ENCODE data around the gene PABPN1.

The PABPN1 gene

DNA sequence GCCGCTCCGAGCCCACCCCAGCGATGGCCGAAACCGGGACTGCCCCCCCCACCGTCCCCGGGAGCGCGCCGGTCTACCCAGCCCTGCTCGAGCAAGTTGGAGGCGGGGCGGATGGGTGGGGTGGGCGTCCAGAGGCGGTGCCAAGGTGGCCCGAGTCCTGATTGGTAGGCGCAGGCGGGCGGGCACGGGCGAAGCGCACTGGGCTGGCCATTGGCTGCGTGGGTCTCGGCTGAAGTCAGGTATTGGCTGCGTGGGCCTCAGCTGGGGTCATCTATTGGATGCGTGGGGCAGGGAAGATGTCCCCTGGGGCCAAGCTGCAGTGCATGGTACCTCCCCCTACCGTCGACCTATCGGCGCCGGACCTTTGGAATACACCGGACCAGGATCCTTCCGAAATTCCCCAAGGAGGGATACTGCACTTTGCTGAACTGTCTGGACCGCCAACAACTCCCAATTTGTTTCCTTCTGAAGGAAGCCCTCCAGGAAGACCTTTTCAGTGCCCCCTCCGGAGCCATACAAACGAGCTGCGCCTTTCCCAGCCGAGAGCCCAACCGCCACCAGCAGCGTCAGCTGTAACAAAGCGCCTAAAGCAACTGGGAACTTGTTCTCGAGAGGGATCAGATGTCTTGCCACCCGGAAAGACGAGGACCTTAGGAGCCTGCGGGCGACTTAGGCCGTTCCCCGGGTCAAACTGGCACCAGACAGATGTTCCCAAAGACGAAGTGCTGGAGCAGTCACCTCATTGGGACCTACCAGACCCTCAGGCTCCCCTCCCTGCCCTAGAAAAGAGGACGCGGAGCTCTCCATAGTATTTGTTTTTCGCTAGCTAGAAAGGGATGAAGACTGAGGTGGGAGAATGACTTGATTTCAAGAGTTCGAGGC lies 35.0 kb upstream of the PABPN1 start, which contains the start of gene HOMEZ:
Gene HOMEZ, minus strand, starts transcription at position 113 of the 882 bp plus-strand sequence. CDS start 180 bp downstream, outside the sequence.
- Histone ChIP-seq H4K20me1 (ENCODE audit: insufficient read depth, low read length) (no peaks in the 10 kb centered on the region), H3K27me3 (replicated peaks; ENCODE audit: insufficient read depth, low read length) (no peaks in the 10 kb centered on the region), H3K27ac (ENCODE audit: low read length) (peak within 1 kb of the TSS; percentile 59; the same call in 1 of the 2 replicates), H3K4me2 (ENCODE audit: low read depth, low read length) (peak within 1 kb of the TSS; percentile 76), H3K9me3 (replicated peaks; ENCODE audit: insufficient read depth, low read length) (no peaks in the 10 kb centered on the region), H3K36me3 (replicated peaks; ENCODE audit: insufficient read depth, low read length) (no peaks in the 10 kb centered on the region), H3K4me1 (ENCODE audit: low read length) (no peaks in the 10 kb centered on the region; the same call in 1 of the 2 replicates), H3K79me2 (ENCODE audit: low read length) (peaks cover 19% of the 10 kb centered on the region), H3K9me2 (replicated peaks; ENCODE audit: insufficient read depth, low read length) (no peaks in the 10 kb centered on the region), H3F3A (ENCODE audit: insufficient read depth, low read length) (peaks cover 6% of the 10 kb centered on the region), H3K4me3 (ENCODE audit: low read length) (peak within 1 kb of the TSS; percentile 86), H3K9ac (ENCODE audit: low read length) (peak within 1 kb of the TSS; percentile 72), H2AFZ (ENCODE audit: low read length) (peak within 1 kb of the TSS; percentile 65)
- peak; percentile 91 for DNase-seq
- TF ChIP-seq, protein P1, sequence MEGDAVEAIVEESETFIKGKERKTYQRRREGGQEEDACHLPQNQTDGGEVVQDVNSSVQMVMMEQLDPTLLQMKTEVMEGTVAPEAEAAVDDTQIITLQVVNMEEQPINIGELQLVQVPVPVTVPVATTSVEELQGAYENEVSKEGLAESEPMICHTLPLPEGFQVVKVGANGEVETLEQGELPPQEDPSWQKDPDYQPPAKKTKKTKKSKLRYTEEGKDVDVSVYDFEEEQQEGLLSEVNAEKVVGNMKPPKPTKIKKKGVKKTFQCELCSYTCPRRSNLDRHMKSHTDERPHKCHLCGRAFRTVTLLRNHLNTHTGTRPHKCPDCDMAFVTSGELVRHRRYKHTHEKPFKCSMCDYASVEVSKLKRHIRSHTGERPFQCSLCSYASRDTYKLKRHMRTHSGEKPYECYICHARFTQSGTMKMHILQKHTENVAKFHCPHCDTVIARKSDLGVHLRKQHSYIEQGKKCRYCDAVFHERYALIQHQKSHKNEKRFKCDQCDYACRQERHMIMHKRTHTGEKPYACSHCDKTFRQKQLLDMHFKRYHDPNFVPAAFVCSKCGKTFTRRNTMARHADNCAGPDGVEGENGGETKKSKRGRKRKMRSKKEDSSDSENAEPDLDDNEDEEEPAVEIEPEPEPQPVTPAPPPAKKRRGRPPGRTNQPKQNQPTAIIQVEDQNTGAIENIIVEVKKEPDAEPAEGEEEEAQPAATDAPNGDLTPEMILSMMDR (IDR thresholded peaks at IDR 0.05; ENCODE audit: low read length), result no peak
- TF ChIP-seq EZH2 (optimal IDR thresholded peaks at IDR 0.05; ENCODE audit: low read depth, low read length) (no peak), EZH2phosphoT487 (IDR thresholded peaks at IDR 0.05; ENCODE audit: low read length) (no peak)

DNA sequence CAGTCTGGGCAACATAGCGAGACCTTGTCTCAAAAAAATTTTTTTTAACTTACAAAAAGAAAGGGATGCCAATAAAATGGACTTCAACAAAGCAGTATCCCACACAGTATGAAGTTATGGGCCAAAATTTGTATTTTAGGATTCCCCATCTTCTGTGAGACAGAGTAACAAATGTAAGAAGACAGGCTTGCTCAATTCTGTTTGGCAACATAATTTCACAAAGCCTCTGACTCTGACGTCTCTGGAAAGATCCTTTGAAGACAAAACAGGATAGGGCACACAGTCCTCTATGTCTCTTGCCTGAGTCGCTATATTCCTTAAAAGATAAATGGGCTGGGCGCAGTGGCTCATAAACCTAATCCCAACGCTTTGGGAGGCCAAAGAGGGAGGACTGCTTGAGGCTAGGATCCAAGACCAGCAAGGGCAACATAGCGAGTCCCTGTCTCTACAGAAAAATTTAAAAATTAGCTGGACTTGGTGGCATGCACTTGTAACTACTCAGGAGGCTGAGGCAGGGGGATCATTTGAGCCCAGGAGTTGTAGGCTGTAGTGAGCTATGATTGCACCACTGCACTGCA lies 34.3 kb upstream of the PABPN1 start:
- Histone ChIP-seq H3K79me2 (ENCODE audit: low read length) (peaks cover 19% of the 10 kb centered on the region), H3F3A (ENCODE audit: insufficient read depth, low read length) (peaks cover 6% of the 10 kb centered on the region), H3K9me3 (replicated peaks; ENCODE audit: insufficient read depth, low read length) (no peaks in the 10 kb centered on the region), H2AFZ (ENCODE audit: low read length) (peak overlapping the region; percentile 65; the same call in 1 of the 2 replicates), H3K4me1 (ENCODE audit: low read length) (no peaks in the 10 kb centered on the region; the same call in 1 of the 2 replicates), H3K9me2 (replicated peaks; ENCODE audit: insufficient read depth, low read length) (no peaks in the 10 kb centered on the region), H3K9ac (ENCODE audit: low read length) (peak overlapping the region; percentile 67; the same call in 1 of the 2 replicates), H3K36me3 (replicated peaks; ENCODE audit: insufficient read depth, low read length) (no peaks in the 10 kb centered on the region), H3K4me3 (ENCODE audit: low read length) (peak overlapping the region; percentile 86), H3K4me2 (ENCODE audit: low read depth, low read length) (peak overlapping the region; percentile 76), H3K27ac (ENCODE audit: low read length) (peak overlapping the region; percentile 59; the same call in 1 of the 2 replicates), H3K27me3 (replicated peaks; ENCODE audit: insufficient read depth, low read length) (no peaks in the 10 kb centered on the region), H4K20me1 (ENCODE audit: insufficient read depth, low read length) (no peaks in the 10 kb centered on the region)
- TF ChIP-seq, protein P1 (IDR thresholded peaks at IDR 0.05; ENCODE audit: low read length), result no peak
- no peak for TF ChIP-seq EZH2phosphoT487 (IDR thresholded peaks at IDR 0.05; ENCODE audit: low read length)
- TF ChIP-seq EZH2 (optimal IDR thresholded peaks at IDR 0.05; ENCODE audit: low read depth, low read length), result no peak
- no peak for DNase-seq

DNA sequence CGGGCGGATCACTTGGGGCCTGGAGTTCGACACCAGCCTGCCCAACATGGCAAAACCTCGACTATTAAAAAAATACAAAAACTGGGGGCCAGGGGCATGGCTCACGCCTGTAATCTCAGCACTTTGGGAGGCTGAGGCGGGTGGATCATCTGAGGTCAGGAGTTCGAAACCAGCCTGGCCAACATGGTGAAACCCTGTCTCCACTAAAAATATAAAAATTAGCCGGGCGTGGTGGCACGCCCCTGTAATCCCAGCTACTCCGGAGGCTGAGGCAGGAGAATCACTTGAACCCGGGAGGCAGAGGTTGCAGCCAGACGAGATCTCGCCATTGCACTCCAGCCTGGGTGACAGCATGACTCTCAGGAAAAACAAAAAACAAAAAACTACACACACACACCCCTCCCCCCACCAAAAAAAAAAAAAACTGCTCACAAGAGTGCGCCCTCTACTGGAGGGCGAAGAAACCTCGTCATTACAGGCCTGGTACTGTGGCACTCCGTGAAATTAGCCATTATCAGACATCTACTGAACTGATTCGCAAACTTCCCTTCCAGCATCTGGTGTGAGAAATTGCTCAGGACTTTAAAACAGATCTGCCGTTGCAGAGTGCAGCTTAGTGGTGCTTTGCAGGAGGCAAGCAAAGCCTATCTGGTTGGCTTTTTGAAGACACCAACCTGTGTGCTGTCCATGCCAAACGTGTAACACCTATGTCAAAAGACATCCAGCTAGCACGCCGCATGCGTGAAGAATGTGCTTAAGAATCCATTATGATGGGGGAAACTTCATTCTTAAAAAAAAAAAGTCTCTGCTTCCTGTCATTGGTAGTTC lies 26.3 kb upstream of the PABPN1 start:
- Histone ChIP-seq H3K4me2 (ENCODE audit: low read depth, low read length) (no peak overlapping the region), H3K27me3 (replicated peaks; ENCODE audit: insufficient read depth, low read length) (no peaks in the 10 kb centered on the region), H2AFZ (ENCODE audit: low read length) (no peak overlapping the region)

More for the DNA sequence above, 26.3 kb upstream of the PABPN1 start:
- Histone ChIP-seq H3K9me2 (replicated peaks; ENCODE audit: insufficient read depth, low read length) (no peaks in the 10 kb centered on the region), H3F3A (ENCODE audit: insufficient read depth, low read length) (no peaks in the 10 kb centered on the region), H4K20me1 (ENCODE audit: insufficient read depth, low read length) (no peaks in the 10 kb centered on the region), H3K79me2 (ENCODE audit: low read length) (no peaks in the 10 kb centered on the region; the same call in 1 of the 2 replicates), H3K4me1 (ENCODE audit: low read length) (no peaks in the 10 kb centered on the region), H3K36me3 (replicated peaks; ENCODE audit: insufficient read depth, low read length) (no peaks in the 10 kb centered on the region), H3K4me3 (ENCODE audit: low read length) (no peak overlapping the region), H3K9ac (ENCODE audit: low read length) (no peak overlapping the region), H3K27ac (ENCODE audit: low read length) (no peak overlapping the region), H3K9me3 (replicated peaks; ENCODE audit: insufficient read depth, low read length) (no peaks in the 10 kb centered on the region)
- peak; percentile 24 for DNase-seq
- TF ChIP-seq, protein P1 (IDR thresholded peaks at IDR 0.05; ENCODE audit: low read length), result peak; percentile 57
- no peak for TF ChIP-seq EZH2 (optimal IDR thresholded peaks at IDR 0.05; ENCODE audit: low read depth, low read length)
